ENCODE measurements around the gene CFAP73. TPM values are rescaled to one million over a fixed set of nuclear protein-coding genes. Genes with fewer than 3 reads are reported as not detected.

Gene CFAP73
- total RNA-seq, 3 donors from 2014 or later (not counting 1 experiment from before 2014, with no cell fraction given) = not detected

DNA sequence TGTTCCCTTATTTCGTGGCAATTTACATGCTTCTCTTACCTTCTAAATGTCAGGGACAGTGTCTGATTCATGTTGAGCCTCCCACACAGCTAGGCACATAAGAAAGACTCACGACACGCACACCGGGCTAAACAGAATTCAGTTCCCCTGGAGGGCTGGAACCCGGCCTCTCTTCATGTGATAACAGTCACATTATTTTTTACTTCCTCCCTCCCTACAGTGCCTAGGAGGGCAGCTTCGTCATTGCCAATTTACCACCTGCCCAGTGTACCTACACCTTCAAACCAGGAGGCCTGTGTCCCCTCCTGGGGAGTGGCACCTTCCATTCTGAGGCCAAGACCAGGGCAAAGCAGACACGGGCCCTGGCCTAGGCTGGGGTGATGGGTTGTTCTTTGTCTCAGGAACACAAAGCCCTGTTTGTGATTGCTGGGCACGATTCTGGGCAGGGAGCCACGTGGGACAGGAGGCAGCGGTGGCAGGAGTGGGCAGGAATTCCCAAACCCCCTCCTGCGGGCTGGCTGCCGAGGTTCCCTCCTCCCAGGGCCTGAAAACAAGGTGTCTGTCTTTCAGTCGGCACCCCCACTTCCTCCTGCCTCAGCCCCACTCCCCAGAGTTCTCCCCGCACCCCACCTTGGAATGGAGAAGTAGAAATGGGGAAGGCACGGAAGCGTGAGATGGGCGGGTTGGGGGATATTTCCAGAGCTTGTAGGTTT is 7.2 kb upstream of the CFAP73 start:
- DNase-seq (no peak), ATAC-seq (no peak)
- Mint-ChIP-seq H3K4me3 (no peak overlapping the region), H3K4me1 (no peaks in the 10 kb centered on the region), H3K27ac (no peak overlapping the region), H3K36me3 (no peaks in the 10 kb centered on the region), H3K9me3 (no peaks in the 10 kb centered on the region), H3K27me3 (ENCODE audit: low read depth in 2 of 2) (peaks cover 0 to 2% of the 10 kb centered on the region in 2 donors)
- Histone ChIP-seq H3K36me3 (ENCODE audit: control insufficient read depth, insufficient read depth, low read length) (no peaks in the 10 kb centered on the region), H3K27me3 (ENCODE audit: control insufficient read depth, insufficient read depth, low read length) (no peaks in the 10 kb centered on the region), H3K4me3 (ENCODE audit: low read length) (no peak overlapping the region), H3K27ac (ENCODE audit: low read length) (peak overlapping the region; percentile 56), H3K9me3 (ENCODE audit: control insufficient read depth, insufficient read depth, low read length) (no peaks in the 10 kb centered on the region), H3K4me1 (ENCODE audit: control insufficient read depth, insufficient read depth, low read length) (peaks cover 8% of the 10 kb centered on the region)
- TF ChIP-seq, protein P1, sequence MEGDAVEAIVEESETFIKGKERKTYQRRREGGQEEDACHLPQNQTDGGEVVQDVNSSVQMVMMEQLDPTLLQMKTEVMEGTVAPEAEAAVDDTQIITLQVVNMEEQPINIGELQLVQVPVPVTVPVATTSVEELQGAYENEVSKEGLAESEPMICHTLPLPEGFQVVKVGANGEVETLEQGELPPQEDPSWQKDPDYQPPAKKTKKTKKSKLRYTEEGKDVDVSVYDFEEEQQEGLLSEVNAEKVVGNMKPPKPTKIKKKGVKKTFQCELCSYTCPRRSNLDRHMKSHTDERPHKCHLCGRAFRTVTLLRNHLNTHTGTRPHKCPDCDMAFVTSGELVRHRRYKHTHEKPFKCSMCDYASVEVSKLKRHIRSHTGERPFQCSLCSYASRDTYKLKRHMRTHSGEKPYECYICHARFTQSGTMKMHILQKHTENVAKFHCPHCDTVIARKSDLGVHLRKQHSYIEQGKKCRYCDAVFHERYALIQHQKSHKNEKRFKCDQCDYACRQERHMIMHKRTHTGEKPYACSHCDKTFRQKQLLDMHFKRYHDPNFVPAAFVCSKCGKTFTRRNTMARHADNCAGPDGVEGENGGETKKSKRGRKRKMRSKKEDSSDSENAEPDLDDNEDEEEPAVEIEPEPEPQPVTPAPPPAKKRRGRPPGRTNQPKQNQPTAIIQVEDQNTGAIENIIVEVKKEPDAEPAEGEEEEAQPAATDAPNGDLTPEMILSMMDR (IDR thresholded peaks at IDR 0.05) = no peak
- 38% methylated on average over 15 of the region's 17 CpGs for WGBS (ENCODE audit: insufficient coverage)
- intact Hi-C loops (cut with micrococcal nuclease) = no loop called here

DNA sequence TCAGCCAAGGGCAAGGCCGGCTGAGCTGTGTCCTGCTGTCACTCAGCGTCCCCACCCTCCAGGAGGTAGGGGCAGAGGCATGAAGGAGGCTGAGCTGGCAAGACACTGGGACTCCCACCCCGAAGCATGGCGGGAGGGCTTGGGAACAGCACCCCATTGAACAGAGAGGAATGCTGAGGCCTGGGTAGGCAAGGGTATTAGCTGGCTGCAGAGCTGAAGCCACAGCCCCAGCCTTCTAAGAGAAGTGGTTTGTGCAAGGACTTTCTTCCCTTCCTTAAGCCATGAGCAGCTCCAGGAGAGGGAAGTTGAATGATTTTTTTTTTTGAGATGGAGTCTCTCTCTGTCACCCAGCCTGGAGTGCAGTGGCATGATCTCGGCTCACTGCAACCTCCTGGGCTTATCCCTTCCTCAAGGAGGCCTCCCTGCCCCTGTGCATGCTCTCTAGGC is 6.6 kb upstream of the CFAP73 start:
- 66% methylated on average over 4 of the region's 5 CpGs for WGBS (ENCODE audit: insufficient coverage)
- no peak overlapping the region for H3K4me3 Mint-ChIP-seq
- no peaks in the 10 kb centered on the region for H3K36me3 Mint-ChIP-seq
- no peaks in the 10 kb centered on the region for H3K9me3 ChIP-seq (ENCODE audit: control insufficient read depth, insufficient read depth, low read length)
- DNase-seq (no peak), ATAC-seq (no peak)
- H3K9me3 Mint-ChIP-seq = no peaks in the 10 kb centered on the region
- H3K4me1 ChIP-seq (ENCODE audit: control insufficient read depth, insufficient read depth, low read length) = peaks cover 8% of the 10 kb centered on the region
- peaks cover 0 to 4% of the 10 kb centered on the region in 2 donors for H3K27me3 Mint-ChIP-seq (ENCODE audit: low read depth in 2 of 2)
- H3K4me1 Mint-ChIP-seq = no peaks in the 10 kb centered on the region
- H3K36me3 ChIP-seq (ENCODE audit: control insufficient read depth, insufficient read depth, low read length) = no peaks in the 10 kb centered on the region
- H3K27ac ChIP-seq (ENCODE audit: low read length) = no peak overlapping the region
- no peak overlapping the region for H3K27ac Mint-ChIP-seq
- no peaks in the 10 kb centered on the region for H3K27me3 ChIP-seq (ENCODE audit: control insufficient read depth, insufficient read depth, low read length)
- intact Hi-C loops (cut with micrococcal nuclease) = no loop called here
- H3K4me3 ChIP-seq (ENCODE audit: low read length) = no peak overlapping the region
- TF ChIP-seq, protein P1 (IDR thresholded peaks at IDR 0.05) = no peak

DNA sequence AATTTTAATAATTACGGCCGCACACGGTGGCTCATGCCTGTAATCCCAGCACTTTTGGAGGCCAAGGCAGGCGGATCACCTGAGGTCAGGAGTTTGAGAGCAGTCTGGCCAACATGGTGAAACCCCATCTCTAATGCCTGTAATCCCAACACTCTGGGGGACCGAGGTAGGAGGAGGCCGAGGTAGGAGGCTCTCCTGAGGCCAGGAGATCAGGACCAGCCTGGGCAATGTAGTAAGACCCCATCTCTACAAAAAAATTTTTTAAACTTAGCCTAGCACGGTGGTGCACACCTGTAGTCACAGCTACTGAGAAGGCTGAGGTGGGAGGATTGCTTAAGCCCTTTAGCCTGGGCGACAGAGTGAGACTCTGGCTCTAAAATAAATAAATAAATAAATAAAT is 5.6 kb upstream of the CFAP73 start:
- no peaks in the 10 kb centered on the region for H3K36me3 Mint-ChIP-seq

More for the DNA sequence above, 5.6 kb upstream of the CFAP73 start:
- peaks cover 8% of the 10 kb centered on the region for H3K4me1 ChIP-seq (ENCODE audit: control insufficient read depth, insufficient read depth, low read length)
- Mint-ChIP-seq H3K27ac (no peak overlapping the region), H3K9me3 (no peaks in the 10 kb centered on the region), H3K4me1 (no peaks in the 10 kb centered on the region), H3K27me3 (ENCODE audit: low read depth in 2 of 2) (peaks cover 0 to 4% of the 10 kb centered on the region in 2 donors), H3K4me3 (no peak overlapping the region)
- ATAC-seq (no peak), DNase-seq (no peak)
- H3K27ac ChIP-seq (ENCODE audit: low read length) = no peak overlapping the region
- no peaks in the 10 kb centered on the region for H3K27me3 ChIP-seq (ENCODE audit: control insufficient read depth, insufficient read depth, low read length)
- WGBS (ENCODE audit: insufficient coverage) = 93% methylated on average over 6 of the region's 8 CpGs
- H3K9me3 ChIP-seq (ENCODE audit: control insufficient read depth, insufficient read depth, low read length) = no peaks in the 10 kb centered on the region
- no peaks in the 10 kb centered on the region for H3K36me3 ChIP-seq (ENCODE audit: control insufficient read depth, insufficient read depth, low read length)
- intact Hi-C loops (cut with micrococcal nuclease) = no loop called here
- TF ChIP-seq, protein P1 (IDR thresholded peaks at IDR 0.05) = no peak
- no peak overlapping the region for H3K4me3 ChIP-seq (ENCODE audit: low read length)

Measured in natural killer cell (primary cell).